ENCODE results near the gene NUDT4B.
"Not testable (repeated sequence)": the region's sequence is repeated elsewhere in the genome, so short reads cannot be mapped to it uniquely, and the experiment has no call there.

GRCh38 chr1:148720918-148721317 is 27.7 kb upstream of the NUDT4B start:
- not testable (repeated sequence) for TF ChIP-seq CTCF (CRISPR knock-in tag; IDR thresholded peaks at IDR 0.05); NFE2 (CRISPR knock-in tag; IDR thresholded peaks at IDR 0.05); MED13 (CRISPR knock-in tag; IDR thresholded peaks at IDR 0.05); ZBTB46 (CRISPR knock-in tag; IDR thresholded peaks at IDR 0.05; ENCODE audit: borderline replicate concordance); NR2C2 (CRISPR knock-in tag; IDR thresholded peaks at IDR 0.05; ENCODE audit: borderline replicate concordance); SP5 (CRISPR knock-in tag; IDR thresholded peaks at IDR 0.05; ENCODE audit: borderline replicate concordance, low read depth); MYNN (CRISPR knock-in tag; IDR thresholded peaks at IDR 0.05; ENCODE audit: low read depth); SETDB1 (CRISPR knock-in tag; IDR thresholded peaks at IDR 0.05; ENCODE audit: borderline replicate concordance); ZNF143 (CRISPR knock-in tag; IDR thresholded peaks at IDR 0.05)
- TF ChIP-seq, protein P1, sequence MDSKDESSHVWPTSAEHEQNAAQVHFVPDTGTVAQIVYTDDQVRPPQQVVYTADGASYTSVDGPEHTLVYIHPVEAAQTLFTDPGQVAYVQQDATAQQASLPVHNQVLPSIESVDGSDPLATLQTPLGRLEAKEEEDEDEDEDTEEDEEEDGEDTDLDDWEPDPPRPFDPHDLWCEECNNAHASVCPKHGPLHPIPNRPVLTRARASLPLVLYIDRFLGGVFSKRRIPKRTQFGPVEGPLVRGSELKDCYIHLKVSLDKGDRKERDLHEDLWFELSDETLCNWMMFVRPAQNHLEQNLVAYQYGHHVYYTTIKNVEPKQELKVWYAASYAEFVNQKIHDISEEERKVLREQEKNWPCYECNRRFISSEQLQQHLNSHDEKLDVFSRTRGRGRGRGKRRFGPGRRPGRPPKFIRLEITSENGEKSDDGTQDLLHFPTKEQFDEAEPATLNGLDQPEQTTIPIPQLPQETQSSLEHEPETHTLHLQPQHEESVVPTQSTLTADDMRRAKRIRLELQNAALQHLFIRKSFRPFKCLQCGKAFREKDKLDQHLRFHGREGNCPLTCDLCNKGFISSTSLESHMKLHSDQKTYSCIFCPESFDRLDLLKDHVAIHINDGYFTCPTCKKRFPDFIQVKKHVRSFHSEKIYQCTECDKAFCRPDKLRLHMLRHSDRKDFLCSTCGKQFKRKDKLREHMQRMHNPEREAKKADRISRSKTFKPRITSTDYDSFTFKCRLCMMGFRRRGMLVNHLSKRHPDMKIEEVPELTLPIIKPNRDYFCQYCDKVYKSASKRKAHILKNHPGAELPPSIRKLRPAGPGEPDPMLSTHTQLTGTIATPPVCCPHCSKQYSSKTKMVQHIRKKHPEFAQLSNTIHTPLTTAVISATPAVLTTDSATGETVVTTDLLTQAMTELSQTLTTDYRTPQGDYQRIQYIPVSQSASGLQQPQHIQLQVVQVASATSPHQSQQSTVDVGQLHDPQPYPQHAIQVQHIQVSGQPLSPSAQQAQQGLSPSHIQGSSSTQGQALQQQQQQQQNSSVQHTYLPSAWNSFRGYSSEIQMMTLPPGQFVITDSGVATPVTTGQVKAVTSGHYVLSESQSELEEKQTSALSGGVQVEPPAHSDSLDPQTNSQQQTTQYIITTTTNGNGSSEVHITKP (CRISPR knock-in tag; IDR thresholded peaks at IDR 0.05; ENCODE audit: low read depth) = not testable (repeated sequence)
